Erythroblast (primary cell): Measurements from ENCODE around the gene ERV3-1.
"Not testable (repeated sequence)": the region's sequence is repeated elsewhere in the genome, so short reads cannot be mapped to it uniquely, and the experiment has no call there.

Experiments
- DNase-seq, 2 experiments: peaks; one replicate each; lab custom pipeline; 2025; lab: John Stamatoyannopoulos, UW
- GATA1 ChIP-seq: IDR thresholded peaks from 2 replicates; pipeline ENCODE4 v1.6.1; 2011; ENCODE audit warnings: low read depth, mild to moderate bottlenecking, control low read depth, low read length, moderate library complexity
- POLR2A ChIP-seq: IDR thresholded peaks from 2 replicates; pipeline ENCODE4 v1.6.1; 2011; ENCODE audit warnings: mild to moderate bottlenecking, low read length

ERV3-1 gene

GRCh38 chr7:65006094-65006992 is at the start of gene ERV3-1:
TSS of gene ERV3-1 (minus strand) at chr7:65006687. CDS start at chr7:64993026, 13,661 bp downstream.
- peak; percentile 95 to 97 for DNase-seq

GRCh38 chr7:65055786-65056185 is 49.3 kb upstream of the ERV3-1 start:
- DNase-seq, result not testable (repeated sequence)

More at GRCh38 chr7:65006094-65006992, at the start of gene ERV3-1:
- TF ChIP-seq GATA1 (no peak), POLR2A (peak; percentile 97)

GRCh38 chr7:65054466-65054994 is 48.0 kb upstream of the ERV3-1 start:
- not testable (repeated sequence) for DNase-seq

GRCh38 chr7:65051654-65052053 is 45.2 kb upstream of the ERV3-1 start:
- not testable (repeated sequence) for DNase-seq

- DNase-seq, result not testable (repeated sequence)
Measured at GRCh38 chr7:65051139-65051538, 44.7 kb upstream of the ERV3-1 start.

GRCh38 chr7:65046329-65046728 is 39.8 kb upstream of the ERV3-1 start:
- not testable (repeated sequence) for DNase-seq

GRCh38 chr7:65045589-65045988 is 39.1 kb upstream of the ERV3-1 start:
- not testable (repeated sequence) for DNase-seq

GRCh38 chr7:65038767-65039166 is 32.3 kb upstream of the ERV3-1 start:
- DNase-seq, result peak; percentile 64 to 70

GRCh38 chr7:65037740-65038688 is 31.5 kb upstream of the ERV3-1 start:
- TF ChIP-seq GATA1, result no peak
- no peak for TF ChIP-seq POLR2A
- DNase-seq, result peak; percentile 95 to 98

GRCh38 chr7:65036526-65036925 is 30.0 kb upstream of the ERV3-1 start:
- not testable (repeated sequence) for DNase-seq

- not testable (repeated sequence) for DNase-seq
Measured at GRCh38 chr7:65035469-65035868, 29.0 kb upstream of the ERV3-1 start.

GRCh38 chr7:65034120-65034782 is 27.8 kb upstream of the ERV3-1 start:
- not testable (repeated sequence) for DNase-seq

GRCh38 chr7:65033391-65033790 is 26.9 kb upstream of the ERV3-1 start:
- not testable (repeated sequence) for DNase-seq

- not testable (repeated sequence) for DNase-seq
Measured at GRCh38 chr7:65025023-65025422, 18.5 kb upstream of the ERV3-1 start.

GRCh38 chr7:65020978-65021377 is 14.5 kb upstream of the ERV3-1 start:
- not testable (repeated sequence) for DNase-seq

- DNase-seq, result not testable (repeated sequence)
Measured at GRCh38 chr7:65009881-65010280, 3.4 kb upstream of the ERV3-1 start.

- not testable (repeated sequence) for DNase-seq
Measured at GRCh38 chr7:65009394-65009793, 2.9 kb upstream of the ERV3-1 start.

GRCh38 chr7:65007036-65007435 is 549 bp upstream of the ERV3-1 start:
- DNase-seq, result not testable (repeated sequence)
